K562 (cell line): ENCODE results near the gene COQ7. TPM values are rescaled to one million over a fixed set of nuclear protein-coding genes. Genes with fewer than 3 reads are reported as not detected.

ENCODE experiments used
- ATAC-seq: fragments of 200-7000 bp; cut with Tn5 transposase; 3 replicates; pipeline ENCODE4 v1.9.1; 2020; ENCODE audit warnings: moderate library complexity
- BruUV-seq: library from RNA; stranded (reverse); fragments of 400-500 nt; replicated peaks from 2 replicates; lab custom pipeline; 2021; lab: Mats Ljungman, UMichigan
- CTCF ChIA-PET: fragments of 300-600 bp; formaldehyde crosslinking; extraction: SDS; loops from one replicate; lab custom pipeline; 2021; ENCODE audit warnings: low intra/inter-chr PET ratio; lab: Yijun Ruan, JAX
- POLR2A ChIA-PET: fragments of 300-600, 350-650 bp; sonication (Branson Sonifier 250); formaldehyde crosslinking; extraction: SDS; loops from one replicate; lab custom pipeline; 2021; ENCODE audit warnings: antibody characterized with exemption, inconsistent platforms; lab: Yijun Ruan, JAX
- DNase-seq, 4 experiments: peaks; one replicate each; pipeline versions ENCODE4 v3.0.0 to v3.0.0-alpha.2; 2011 to 2018; ENCODE audit warnings: low spot score in 3 of 4, mixed read lengths in 3 of 4; ENCODE audit errors: extremely low read depth in 1 of 4
- FAIRE-seq: peaks from 2 replicates; lab custom pipeline; 2011; peaks lifted over from hg19 to GRCh38; lab: Jason Lieb, UNC
- H2AFZ ChIP-seq: 2 replicates; pipeline ENCODE4 v1.6.0; 2011; ENCODE audit warnings: low read depth, low read length, control low read depth, inconsistent platforms
- H3K27ac ChIP-seq: fragments of 200-600 bp; 3 replicates; pipeline ENCODE4 v1.8.0; 2011; ENCODE audit warnings: low read depth, mild to moderate bottlenecking, control low read depth, inconsistent platforms, low read length, moderate library complexity, mixed read lengths; ENCODE audit errors: extremely low read depth
- H3K27me3 ChIP-seq, 2 experiments: fragments of 300-600 bp in 1 of 2; 2 replicates in 1 of 2; 3 replicates in 1 of 2; pipeline versions ENCODE4 v1.6.0 to v1.8.0; 2011; ENCODE audit warnings: inconsistent platforms in 2 of 2, low read length in 2 of 2, mild to moderate bottlenecking in 1 of 2, mixed read lengths in 1 of 2, moderate library complexity in 1 of 2; ENCODE audit not compliant: control insufficient read depth in 2 of 2, insufficient read depth in 2 of 2
- H3K36me3 ChIP-seq: fragments of 300-600 bp; 3 replicates; pipeline ENCODE4 v1.8.0; 2011; ENCODE audit warnings: mild to moderate bottlenecking, low read length, inconsistent platforms; ENCODE audit not compliant: control insufficient read depth, insufficient read depth
- H3K4me1 ChIP-seq, 2 experiments: fragments of 200-600 bp in 1 of 2; replicated peaks in 1 of 2; 2 replicates in 1 of 2; 3 replicates in 1 of 2; pipeline versions ENCODE4 v1.5.1 to v1.8.0; 2011; ENCODE audit warnings: inconsistent platforms in 2 of 2, low read length in 2 of 2, mild to moderate bottlenecking in 1 of 2, mixed read lengths in 1 of 2, moderate library complexity in 1 of 2; ENCODE audit not compliant: control insufficient read depth in 2 of 2, insufficient read depth in 2 of 2
- H3K4me2 ChIP-seq: 2 replicates; pipeline ENCODE4 v1.6.1; 2011; ENCODE audit warnings: low read length, control low read depth, inconsistent platforms, mixed read lengths; ENCODE audit not compliant: insufficient read depth
- H3K4me3 ChIP-seq: fragments of 200-600 bp; sonication (generic), shearing (Covaris generic); 2 replicates; pipeline ENCODE4 v1.5.1; 2016; ENCODE audit warnings: control low read depth, inconsistent platforms
- H3K79me2 ChIP-seq: fragments of 200-600 bp; 3 replicates; pipeline ENCODE4 v1.8.0; 2011; ENCODE audit warnings: low read length, inconsistent platforms; ENCODE audit not compliant: control insufficient read depth, insufficient read depth
- H3K9ac ChIP-seq, 2 experiments: 2 replicates each; pipeline versions ENCODE4 v1.6.0 to v1.6.1; 2011; ENCODE audit warnings: low read depth in 2 of 2, low read length in 2 of 2, control low read depth in 1 of 2, inconsistent platforms in 1 of 2, mild to moderate bottlenecking in 1 of 2, mixed read lengths in 1 of 2; ENCODE audit not compliant: insufficient read depth in 1 of 2
- H3K9me1 ChIP-seq: one replicate; pipeline ENCODE4 v1.6.0; 2011; ENCODE audit warnings: inconsistent platforms, mild to moderate bottlenecking, low read length, moderate library complexity; ENCODE audit not compliant: control insufficient read depth, insufficient read depth
- H3K9me3 ChIP-seq: replicated peaks from 2 replicates; pipeline ENCODE4 v1.5.1; 2011; ENCODE audit warnings: low read depth, low read length, inconsistent platforms; ENCODE audit not compliant: control insufficient read depth, insufficient read depth
- H4K20me1 ChIP-seq: replicated peaks from 2 replicates; pipeline ENCODE4 v1.6.1; 2011; ENCODE audit warnings: low read length, inconsistent platforms, mixed read lengths; ENCODE audit not compliant: control insufficient read depth, insufficient read depth
- CBFA2T3 ChIP-seq: fragments of 450-650 bp; IDR thresholded peaks from 2 replicates; pipeline ENCODE4 v1.6.1; 2017
- FOXA3 ChIP-seq, 2 experiments: fragments of 450-650 bp in 1 of 2; sonication (generic) in 1 of 2; formaldehyde crosslinking; IDR thresholded peaks in 1 of 2; conservative IDR thresholded peaks in 1 of 2; 2 replicates each; pipeline versions ENCODE4 v1.4.0 to v1.8.0; 2020 to 2022; ENCODE audit warnings: mild to moderate bottlenecking in 2 of 2, missing genetic modification reagents in 1 of 2
- L3MBTL2 ChIP-seq: fragments of 450-650 bp; IDR thresholded peaks from 2 replicates; pipeline ENCODE4 v1.6.1; 2016; ENCODE audit warnings: mild to moderate bottlenecking, moderate library complexity
- MNT ChIP-seq, 2 experiments: fragments of 450-650 bp; conservative IDR thresholded peaks; 2 replicates each; pipeline ENCODE4 v1.6.1; 2017; ENCODE audit warnings: mild to moderate bottlenecking in 2 of 2, moderate library complexity in 2 of 2
- SLC30A9 ChIP-seq: fragments of 250-450 bp; sonication (Bioruptor Pico); IDR thresholded peaks from 2 replicates; pipeline ENCODE4 v1.8.0; 2022; ENCODE audit warnings: mild to moderate bottlenecking, moderate library complexity
- ZNF174 ChIP-seq: fragments of 250-450 bp; sonication (Bioruptor Pico); IDR thresholded peaks from 2 replicates; pipeline ENCODE4 v1.4.0; 2020; ENCODE audit warnings: mild to moderate bottlenecking
- ZNF197 ChIP-seq: fragments of 200-800 bp; sonication (Bioruptor generic); IDR thresholded peaks from 2 replicates; pipeline ENCODE4 v1.6.1; 2016; ENCODE audit warnings: low read depth, missing genetic modification characterization, missing compliant biosample characterization
- WGBS: fragments of 100-300 bp; shearing (Covaris generic); methylation state at CpG from one replicate; pipeline ENCODE4 v1.1.6; 2016; ENCODE audit warnings: low coverage, mixed read lengths; ENCODE audit not compliant: insufficient coverage; ENCODE audit errors: missing lambda C conversion rate; 5-methylcytosine and 5-hydroxymethylcytosine counted together
- in situ Hi-C: fragments of 300-500 bp; cut with MboI; formaldehyde crosslinking; loops from 4 replicates; pipeline ENCODE4 v1.15.0; 2018; ENCODE audit warnings: inconsistent platforms, mixed read lengths
- intact Hi-C: fragments of 100-400 bp; cut with micrococcal nuclease; formaldehyde crosslinking; loops from 2 replicates; pipeline ENCODE4 v1.14.2; 2022
- polyA plus RNA-seq, 8 experiments: library from polyadenylated mRNA; depleted of rRNA in 4 of 8; stranded (reverse) in 5 of 8; unstranded in 3 of 8; fragments of >200 nt; fragmentation: Nextera tagmentation in 2 of 8; fragmentation: Illumina TruSeq in 1 of 8; extraction: Ambion mirVana in 2 of 8; extraction: Trizol in 1 of 8; gene quantifications; 2 replicates each; pipeline versions ENCODE4 v1.2.1 to v1.2.3, GENCODE V29; 2011 to 2014; ENCODE audit warnings: inconsistent platforms in 1 of 8, missing spikeins in 1 of 8
- total RNA-seq, 7 experiments: library from RNA; depleted of rRNA in 6 of 7; stranded (reverse); fragments of >200 nt in 6 of 7; fragmentation: Illumina TruSeq in 2 of 7; extraction: Trizol in 2 of 7; gene quantifications; 2 replicates each; pipeline versions ENCODE4 v1.2.1 to v1.2.3, GENCODE V29; 2011 to 2021; ENCODE audit warnings: low replicate concordance in 1 of 7

The COQ7 gene
- total and polyA plus RNA-seq, 9 of the 15 experiments (the other 6 are each of a cell fraction or from before 2014, with no cell fraction given), result 2.3 to 26.1 (median 15.2) TPM

GRCh38 chr16:19093631-19094541, 26.5 kb downstream of the COQ7 start:
- H3K9me3 ChIP-seq, result no peaks in the 10 kb centered on the region

More at GRCh38 chr16:19093631-19094541, 26.5 kb downstream of the COQ7 start:
- Histone ChIP-seq H3K9ac (no peak overlapping the region; a peak in 1 of 4 replicates), H3K4me1 (peaks cover 0 to 10% of the 10 kb centered on the region in 2 experiments; a peak in 1 of 5 replicates), H3K36me3 (no peaks in the 10 kb centered on the region), H3K27me3 (no peaks in the 10 kb centered on the region), H3K9me1 (no peaks in the 10 kb centered on the region), H3K27ac (no peak overlapping the region), H3K4me2 (no peak overlapping the region; the same call in 1 of the 2 replicates), H3K4me3 (no peak overlapping the region), H2AFZ (peak overlapping the region; percentile 53; the same call in 1 of the 2 replicates), H4K20me1 (no peaks in the 10 kb centered on the region), H3K79me2 (no peaks in the 10 kb centered on the region)
- ChIA-PET CTCF (interaction anchor here (1.6 kb wide), 1 partner anchor 86 kb away, joined by 4 read pairs; no protein-coding TSS in a partner anchor), POLR2A (interaction anchor here (0.6 to 1.6 kb wide), 7 partner anchors 16 to 1870 kb away, joined by 3 to 7 read pairs (median 4); partner anchors contain the start of genes ITPRIPL2 and RPS15A)
- TF ChIP-seq MNT (conservative IDR thresholded peaks at IDR 0.05) (0 out of 4 replicates have a peak, but pooled peaks of 1 of the 2 experiments have one; percentile 12), ZNF197 (CRISPR knock-in tag) (no peak), L3MBTL2 (peak; percentile 20; the same call in 1 of the 2 replicates), CBFA2T3 (peak; percentile 11; the same call in 1 of the 2 replicates), ZNF174 (no peak), FOXA3 (CRISPR knock-in tag; conservative IDR thresholded peaks at IDR 0.05 in 1 of 2, IDR thresholded peaks at IDR 0.05 in 1 of 2) (peak in 1 of 2 experiments; percentile 45; a peak in 1 of 4 replicates), SLC30A9 (no peak)
- intact Hi-C loops, result no loop called here
- in situ Hi-C loops, result loop anchor here (5.0 kb wide), 1 partner anchor 83 kb away; no protein-coding TSS in a partner anchor
- WGBS, result 12% methylated on average over 13 of the region's 15 CpGs
- no peak for ATAC-seq
- BruUV-seq, result no TSS peak
- DNase-seq, result no peak
- no peak for FAIRE-seq
